Smooth muscle cell (in vitro differentiated cells): ENCODE measurements around the gene HOXC11. TPM values are rescaled to one million over a fixed set of nuclear protein-coding genes. Genes with fewer than 3 reads are reported as not detected.

Experiments used
- DNase-seq: peaks from one replicate; lab custom pipeline; 2025; ENCODE audit not compliant: unreplicated experiment; lab: John Stamatoyannopoulos, UW
- H2AFZ ChIP-seq: fragments of 200-600 bp; sonication (generic); 2 replicates; pipeline ENCODE4 v1.6.0; 2016; ENCODE audit warnings: antibody characterized with exemption, low read depth, mild to moderate bottlenecking
- H3F3A ChIP-seq: fragments of 200-600 bp; sonication (generic); 2 replicates; pipeline ENCODE4 v1.6.0; 2017; ENCODE audit warnings: antibody characterized with exemption, low read depth
- H3K27ac ChIP-seq: fragments of 200-600 bp; sonication (generic); 2 replicates; pipeline ENCODE4 v1.5.1; 2016; ENCODE audit warnings: low read depth, mild to moderate bottlenecking
- H3K27me3 ChIP-seq: fragments of 200-600 bp; sonication (generic); 2 replicates; pipeline ENCODE4 v1.6.1; 2016; ENCODE audit warnings: low read depth, mild to moderate bottlenecking
- H3K36me3 ChIP-seq: fragments of 200-600 bp; sonication (generic); 2 replicates; pipeline ENCODE4 v1.5.1; 2016; ENCODE audit warnings: low read depth
- H3K4me1 ChIP-seq: fragments of 200-600 bp; sonication (generic); 2 replicates; pipeline ENCODE4 v1.5.1; 2016; ENCODE audit warnings: low read depth
- H3K4me2 ChIP-seq: fragments of 200-600 bp; sonication (generic); 2 replicates; pipeline ENCODE4 v1.6.0; 2016; ENCODE audit warnings: mild to moderate bottlenecking
- H3K4me3 ChIP-seq: fragments of 200-600 bp; sonication (generic); 2 replicates; pipeline ENCODE4 v1.5.1; 2016; ENCODE audit warnings: mild to moderate bottlenecking
- H3K79me2 ChIP-seq: fragments of 200-600 bp; sonication (generic); 2 replicates; pipeline ENCODE4 v1.6.0; 2016; ENCODE audit warnings: low read depth, mild to moderate bottlenecking
- H3K9ac ChIP-seq: fragments of 200-600 bp; sonication (generic); 2 replicates; pipeline ENCODE4 v1.6.0; 2016; ENCODE audit warnings: low read depth
- H3K9me3 ChIP-seq: fragments of 200-600 bp; sonication (generic); replicated peaks from 2 replicates; pipeline ENCODE4 v1.5.1; 2016; ENCODE audit warnings: low read depth
- H4K20me1 ChIP-seq: fragments of 200-600 bp; sonication (generic); 2 replicates; pipeline ENCODE4 v1.6.0; 2016; ENCODE audit warnings: low read depth
- WGBS: methylation state at CpG from one replicate; pipeline ENCODE4 v1.1.7; 2016; ENCODE audit warnings: low lambda C conversion rate; 5-methylcytosine and 5-hydroxymethylcytosine counted together
- polyA plus RNA-seq: library from polyadenylated mRNA; unstranded; fragments of >200 nt; fragmentation: Nextera tagmentation; extraction: Ambion mirVana; gene quantifications from 2 replicates; pipeline ENCODE4 v1.2.1, GENCODE V29; 2016
- total RNA-seq: library from RNA; depleted of rRNA; stranded (reverse); fragments of >200 nt; gene quantifications from 2 replicates; pipeline ENCODE4 v1.2.3, GENCODE V29; 2014
- TF ChIP-seq, protein P1 (sequence below): fragments of 200-600 bp; sonication (generic); IDR thresholded peaks from 2 replicates; pipeline ENCODE4 v1.5.1; 2017; ENCODE audit warnings: borderline replicate concordance, mild to moderate bottlenecking, antibody characterized with exemption; ENCODE audit not compliant: insufficient read depth, poor library complexity, severe bottlenecking

HOXC11 gene
- total and polyA plus RNA-seq, 2 experiments from 2014 or later, result 0.23 to 0.27 TPM

- Histone ChIP-seq H3K4me2 (no peak overlapping the region), H3K36me3 (no peaks in the 10 kb centered on the region), H3K27ac (no peak overlapping the region), H3K79me2 (no peaks in the 10 kb centered on the region), H3K9ac (no peak overlapping the region), H2AFZ (no peak overlapping the region), H3K9me3 (no peaks in the 10 kb centered on the region), H3F3A (peaks cover 4% of the 10 kb centered on the region), H3K4me1 (no peaks in the 10 kb centered on the region), H4K20me1 (no peaks in the 10 kb centered on the region), H3K4me3 (no peak overlapping the region), H3K27me3 (peaks cover 100% of the 10 kb centered on the region)
- no peak for DNase-seq
- 14% methylated on average over 46 of the region's 47 CpGs for WGBS
- TF ChIP-seq, protein P1, sequence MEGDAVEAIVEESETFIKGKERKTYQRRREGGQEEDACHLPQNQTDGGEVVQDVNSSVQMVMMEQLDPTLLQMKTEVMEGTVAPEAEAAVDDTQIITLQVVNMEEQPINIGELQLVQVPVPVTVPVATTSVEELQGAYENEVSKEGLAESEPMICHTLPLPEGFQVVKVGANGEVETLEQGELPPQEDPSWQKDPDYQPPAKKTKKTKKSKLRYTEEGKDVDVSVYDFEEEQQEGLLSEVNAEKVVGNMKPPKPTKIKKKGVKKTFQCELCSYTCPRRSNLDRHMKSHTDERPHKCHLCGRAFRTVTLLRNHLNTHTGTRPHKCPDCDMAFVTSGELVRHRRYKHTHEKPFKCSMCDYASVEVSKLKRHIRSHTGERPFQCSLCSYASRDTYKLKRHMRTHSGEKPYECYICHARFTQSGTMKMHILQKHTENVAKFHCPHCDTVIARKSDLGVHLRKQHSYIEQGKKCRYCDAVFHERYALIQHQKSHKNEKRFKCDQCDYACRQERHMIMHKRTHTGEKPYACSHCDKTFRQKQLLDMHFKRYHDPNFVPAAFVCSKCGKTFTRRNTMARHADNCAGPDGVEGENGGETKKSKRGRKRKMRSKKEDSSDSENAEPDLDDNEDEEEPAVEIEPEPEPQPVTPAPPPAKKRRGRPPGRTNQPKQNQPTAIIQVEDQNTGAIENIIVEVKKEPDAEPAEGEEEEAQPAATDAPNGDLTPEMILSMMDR, result no peak
These were observed 21.2 kb upstream of the HOXC11 start for GRCh38 chr12:53951577-53952334.

DNA sequence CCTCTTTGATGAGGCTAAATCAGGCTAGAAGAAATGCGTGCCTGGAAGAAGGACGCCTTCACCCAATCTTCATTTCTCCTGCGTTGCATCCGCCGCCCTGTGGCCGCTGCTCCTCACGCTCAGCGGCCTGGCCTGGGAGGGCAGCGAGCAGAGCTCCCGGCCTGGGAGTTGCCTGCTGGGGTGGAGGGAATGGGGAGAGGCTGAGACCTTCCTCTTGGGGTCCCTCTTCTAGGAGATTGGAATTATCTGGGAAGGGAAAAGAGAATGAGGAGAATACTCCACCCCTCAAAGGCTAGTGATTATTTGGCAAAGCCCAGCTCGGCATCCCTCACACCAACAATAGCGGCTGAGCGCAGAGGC lies 20.6 kb upstream of the HOXC11 start:
- H3K27me3 ChIP-seq, result peaks cover 100% of the 10 kb centered on the region
- H4K20me1 ChIP-seq, result no peaks in the 10 kb centered on the region
- no peak overlapping the region for H3K4me3 ChIP-seq
- no peaks in the 10 kb centered on the region for H3K9me3 ChIP-seq
- H3F3A ChIP-seq, result peaks cover 4% of the 10 kb centered on the region
- 9% methylated on average over 13 of the region's 13 CpGs for WGBS
- H3K36me3 ChIP-seq, result no peaks in the 10 kb centered on the region
- H3K4me1 ChIP-seq, result no peaks in the 10 kb centered on the region
- no peaks in the 10 kb centered on the region for H3K79me2 ChIP-seq
- no peak for DNase-seq
- no peak overlapping the region for H3K4me2 ChIP-seq
- no peak overlapping the region for H2AFZ ChIP-seq
- no peak overlapping the region for H3K27ac ChIP-seq
- TF ChIP-seq, protein P1, result no peak
- H3K9ac ChIP-seq, result no peak overlapping the region

- no peak overlapping the region for H2AFZ ChIP-seq
- no peaks in the 10 kb centered on the region for H3K36me3 ChIP-seq
- WGBS, result 6% methylated on average over 37 of the region's 38 CpGs
- no peak overlapping the region for H3K27ac ChIP-seq
- DNase-seq, result no peak
- H4K20me1 ChIP-seq, result no peaks in the 10 kb centered on the region
- H3F3A ChIP-seq, result peaks cover 4% of the 10 kb centered on the region
- no peaks in the 10 kb centered on the region for H3K4me1 ChIP-seq
- TF ChIP-seq, protein P1, result no peak
- no peak overlapping the region for H3K4me3 ChIP-seq
- peak overlapping the region; percentile 18 for H3K4me2 ChIP-seq
- H3K27me3 ChIP-seq, result peaks cover 100% of the 10 kb centered on the region
- H3K79me2 ChIP-seq, result no peaks in the 10 kb centered on the region
- H3K9me3 ChIP-seq, result no peaks in the 10 kb centered on the region
- no peak overlapping the region for H3K9ac ChIP-seq
These were observed 19.8 kb upstream of the HOXC11 start for GRCh38 chr12:53952871-53953734.
